ENCODE data around the gene BDNF. TPM values are rescaled to one million over a fixed set of nuclear protein-coding genes. Genes with fewer than 3 reads are reported as not detected.

BDNF gene
- total RNA-seq, 2 donors from 2014 or later: 0.10 to 0.40 TPM

- H3K27me3 ChIP-seq: no peaks in the 10 kb centered on the region
- no peak overlapping the region for H3K9ac ChIP-seq (ENCODE audit: low read depth in 2 of 2, low read length in 2 of 2)
- no peak for TF ChIP-seq CTCF (IDR thresholded peaks at IDR 0.05)
- H3K9me3 ChIP-seq: no peaks in the 10 kb centered on the region
- intact Hi-C loops (cut with DNase I): no loop called here
- no peaks in the 10 kb centered on the region for H3K4me1 ChIP-seq
- no peak overlapping the region for H3K4me3 ChIP-seq
- DNase-seq: no peak
- no peak overlapping the region for H3K27ac ChIP-seq
- no peaks in the 10 kb centered on the region for H3K36me3 ChIP-seq
Measured at GRCh38 chr11:27627979-27628378, 72.3 kb downstream of the BDNF start.

- H3K36me3 ChIP-seq: no peaks in the 10 kb centered on the region
- intact Hi-C loops (cut with DNase I): no loop called here
- no peak overlapping the region for H3K4me3 ChIP-seq
- no peak for TF ChIP-seq CTCF (IDR thresholded peaks at IDR 0.05)
- no peaks in the 10 kb centered on the region for H3K4me1 ChIP-seq
- no peaks in the 10 kb centered on the region for H3K27me3 ChIP-seq
- H3K9ac ChIP-seq (ENCODE audit: low read depth in 2 of 2, low read length in 2 of 2): no peak overlapping the region
- no peaks in the 10 kb centered on the region for H3K9me3 ChIP-seq
- no peak for DNase-seq
- H3K27ac ChIP-seq: no peak overlapping the region
Measured at GRCh38 chr11:27626938-27627586, 73.2 kb downstream of the BDNF start.

GRCh38 chr11:27626269-27626937, 73.9 kb downstream of the BDNF start:
- Histone ChIP-seq H3K4me1 (no peaks in the 10 kb centered on the region), H3K27me3 (no peaks in the 10 kb centered on the region), H3K4me3 (no peak overlapping the region), H3K9me3 (no peaks in the 10 kb centered on the region), H3K36me3 (no peaks in the 10 kb centered on the region), H3K27ac (no peak overlapping the region), H3K9ac (ENCODE audit: low read depth in 2 of 2, low read length in 2 of 2) (no peak overlapping the region)
- DNase-seq: no peak
- no peak for TF ChIP-seq CTCF (IDR thresholded peaks at IDR 0.05)
- intact Hi-C loops (cut with DNase I): no loop called here

GRCh38 chr11:27625347-27625912, 74.8 kb downstream of the BDNF start:
- no peaks in the 10 kb centered on the region for H3K36me3 ChIP-seq

More at GRCh38 chr11:27625347-27625912, 74.8 kb downstream of the BDNF start:
- H3K9me3 ChIP-seq: no peaks in the 10 kb centered on the region
- no peak for TF ChIP-seq CTCF (IDR thresholded peaks at IDR 0.05)
- no peak overlapping the region for H3K4me3 ChIP-seq
- H3K9ac ChIP-seq (ENCODE audit: low read depth in 2 of 2, low read length in 2 of 2): no peak overlapping the region
- intact Hi-C loops (cut with DNase I): no loop called here
- H3K27me3 ChIP-seq: no peaks in the 10 kb centered on the region
- no peak overlapping the region for H3K27ac ChIP-seq
- no peak for DNase-seq
- no peaks in the 10 kb centered on the region for H3K4me1 ChIP-seq

Data from colonic mucosa (tissue), 4 donors.